GM20000 (cell line): ENCODE data around the gene SLC25A23.

Experiments
- DNase-seq: peaks from one replicate; pipeline ENCODE4 v3.0.0; 2012; ENCODE audit warnings: low spot score
- TF ChIP-seq, protein P1 (sequence below): IDR thresholded peaks from 2 replicates; pipeline ENCODE4 v1.5.1; 2012; ENCODE audit warnings: mild to moderate bottlenecking, control low read depth; ENCODE audit errors: extremely low read depth, missing control alignments

Gene SLC25A23

DNA sequence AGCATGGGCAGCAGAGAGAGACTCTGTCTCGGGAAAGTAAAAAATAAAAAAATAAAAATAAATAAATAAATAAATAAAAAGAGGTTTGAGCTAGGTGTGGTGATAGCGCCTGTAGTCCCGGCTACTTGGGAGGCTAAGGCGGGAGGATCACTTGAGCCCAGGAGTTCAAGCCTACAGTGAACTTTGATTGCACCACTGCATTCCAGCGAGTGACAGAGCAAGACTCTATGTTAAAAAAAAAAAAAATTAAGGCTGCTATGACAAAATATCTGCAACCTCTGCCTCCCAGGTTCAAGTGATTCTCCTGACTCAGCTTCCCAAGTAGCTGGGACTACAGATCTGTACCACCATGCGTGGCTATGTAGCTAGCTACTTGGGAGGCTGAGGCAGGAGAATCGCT, 25.2 kb upstream of the SLC25A23 start:
- TF ChIP-seq, protein P1, sequence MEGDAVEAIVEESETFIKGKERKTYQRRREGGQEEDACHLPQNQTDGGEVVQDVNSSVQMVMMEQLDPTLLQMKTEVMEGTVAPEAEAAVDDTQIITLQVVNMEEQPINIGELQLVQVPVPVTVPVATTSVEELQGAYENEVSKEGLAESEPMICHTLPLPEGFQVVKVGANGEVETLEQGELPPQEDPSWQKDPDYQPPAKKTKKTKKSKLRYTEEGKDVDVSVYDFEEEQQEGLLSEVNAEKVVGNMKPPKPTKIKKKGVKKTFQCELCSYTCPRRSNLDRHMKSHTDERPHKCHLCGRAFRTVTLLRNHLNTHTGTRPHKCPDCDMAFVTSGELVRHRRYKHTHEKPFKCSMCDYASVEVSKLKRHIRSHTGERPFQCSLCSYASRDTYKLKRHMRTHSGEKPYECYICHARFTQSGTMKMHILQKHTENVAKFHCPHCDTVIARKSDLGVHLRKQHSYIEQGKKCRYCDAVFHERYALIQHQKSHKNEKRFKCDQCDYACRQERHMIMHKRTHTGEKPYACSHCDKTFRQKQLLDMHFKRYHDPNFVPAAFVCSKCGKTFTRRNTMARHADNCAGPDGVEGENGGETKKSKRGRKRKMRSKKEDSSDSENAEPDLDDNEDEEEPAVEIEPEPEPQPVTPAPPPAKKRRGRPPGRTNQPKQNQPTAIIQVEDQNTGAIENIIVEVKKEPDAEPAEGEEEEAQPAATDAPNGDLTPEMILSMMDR = no peak

DNA sequence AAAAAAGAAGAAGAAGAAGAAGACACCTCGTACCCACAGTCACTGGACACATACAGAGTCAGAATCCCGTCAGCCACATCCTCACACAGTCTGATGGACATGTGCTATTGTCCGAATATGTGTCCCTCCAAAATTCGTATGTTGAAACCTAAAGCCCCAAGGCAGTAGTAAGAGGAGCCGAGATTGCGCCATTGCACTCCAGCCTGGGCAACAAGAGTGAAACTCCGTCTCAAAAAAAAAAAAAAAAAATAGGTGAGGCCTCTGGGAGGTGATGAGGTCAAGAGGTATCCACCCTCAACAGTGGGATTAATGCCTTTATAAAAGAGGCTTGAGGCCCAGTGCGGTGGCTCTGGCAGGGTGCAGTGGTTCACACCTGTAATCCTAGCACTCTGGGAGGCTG, 24.6 kb upstream of the SLC25A23 start:
- DNase-seq = no peak
- TF ChIP-seq, protein P1 = no peak

More for the DNA sequence above, 25.2 kb upstream of the SLC25A23 start:
- no peak for DNase-seq

DNA sequence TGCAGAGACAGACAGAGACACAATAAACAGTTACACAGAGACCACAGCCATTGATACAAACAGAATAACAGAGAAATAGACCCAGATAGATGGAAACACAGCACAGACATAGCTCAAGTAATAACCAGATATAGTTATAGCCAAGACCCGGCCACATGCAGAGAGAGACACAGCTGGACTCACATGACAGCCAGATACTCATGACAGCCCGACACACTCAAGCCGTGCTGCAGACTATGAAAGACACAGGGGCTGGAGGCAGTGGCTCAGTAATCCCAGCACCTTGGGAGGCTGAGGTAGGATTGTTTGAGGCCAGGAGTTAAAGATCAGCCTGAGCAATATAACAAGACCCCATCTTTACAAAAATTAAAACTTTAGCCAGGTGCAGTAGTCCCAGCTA, 23.6 kb upstream of the SLC25A23 start:
- DNase-seq = no peak
- TF ChIP-seq, protein P1 = no peak

DNA sequence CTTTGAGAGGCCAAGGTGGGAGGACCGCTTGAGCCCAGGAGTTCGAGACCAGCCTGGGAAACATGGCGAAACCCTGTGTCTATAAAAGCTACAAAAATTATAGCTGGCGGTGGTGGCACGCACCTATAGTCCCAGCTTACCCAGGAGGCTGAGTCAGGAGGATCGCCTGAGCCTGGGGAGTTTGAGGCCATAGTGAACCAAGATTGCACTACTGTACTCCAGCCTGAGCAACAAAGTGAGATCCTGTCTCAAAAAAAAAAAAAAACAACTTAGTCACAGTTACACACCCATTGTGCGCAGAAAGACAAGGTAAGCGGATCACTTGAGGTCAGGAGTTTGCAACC, 22.7 kb upstream of the SLC25A23 start:
- no peak for DNase-seq
- TF ChIP-seq, protein P1 = no peak

DNA sequence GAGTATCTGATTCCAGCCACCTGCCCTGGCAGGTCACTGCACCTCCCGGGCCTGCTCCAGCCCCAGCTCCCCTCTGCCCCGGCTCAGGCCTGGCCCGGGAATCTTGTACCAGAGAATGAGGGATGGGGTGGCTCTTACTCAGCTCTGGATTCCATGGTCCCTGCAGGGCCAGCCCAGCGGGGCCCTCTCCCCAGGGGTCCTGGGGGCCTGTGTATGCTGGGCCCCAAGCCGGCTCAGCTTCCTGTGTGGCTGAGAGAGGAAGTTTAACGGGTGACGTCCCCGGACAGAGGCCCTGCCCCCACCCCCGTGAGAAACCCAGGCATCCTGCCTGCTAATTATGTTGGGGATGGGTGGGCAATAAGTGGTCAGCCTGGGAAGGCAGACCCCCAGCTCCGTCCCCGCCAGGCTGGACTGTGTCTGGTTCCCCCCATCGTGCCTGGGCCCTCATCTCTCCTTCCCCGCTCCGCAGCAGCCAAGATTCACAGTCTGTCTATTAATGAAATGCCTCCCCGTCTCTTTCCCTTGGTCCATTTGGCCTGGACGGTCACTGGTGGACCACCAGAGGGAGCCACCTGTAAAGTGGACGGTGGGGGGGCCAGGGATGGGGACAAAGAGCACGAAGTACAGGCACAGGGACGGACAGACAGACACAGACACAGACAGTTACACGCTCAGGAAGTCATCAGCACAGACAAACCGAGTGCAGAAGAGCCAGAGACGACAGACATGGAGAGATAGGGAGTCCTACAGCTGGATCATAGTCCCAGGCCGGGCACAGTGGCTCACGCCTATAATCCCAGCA, 22.1 kb upstream of the SLC25A23 start, which contains the start of gene DENND1C:
Gene DENND1C, minus strand, starts transcription at position 247 of the 802 bp plus-strand sequence. Its CDS starts 92 bp downstream, at position 155.
- DNase-seq = peak; percentile 81
- TF ChIP-seq, protein P1 = peak; percentile 67

DNA sequence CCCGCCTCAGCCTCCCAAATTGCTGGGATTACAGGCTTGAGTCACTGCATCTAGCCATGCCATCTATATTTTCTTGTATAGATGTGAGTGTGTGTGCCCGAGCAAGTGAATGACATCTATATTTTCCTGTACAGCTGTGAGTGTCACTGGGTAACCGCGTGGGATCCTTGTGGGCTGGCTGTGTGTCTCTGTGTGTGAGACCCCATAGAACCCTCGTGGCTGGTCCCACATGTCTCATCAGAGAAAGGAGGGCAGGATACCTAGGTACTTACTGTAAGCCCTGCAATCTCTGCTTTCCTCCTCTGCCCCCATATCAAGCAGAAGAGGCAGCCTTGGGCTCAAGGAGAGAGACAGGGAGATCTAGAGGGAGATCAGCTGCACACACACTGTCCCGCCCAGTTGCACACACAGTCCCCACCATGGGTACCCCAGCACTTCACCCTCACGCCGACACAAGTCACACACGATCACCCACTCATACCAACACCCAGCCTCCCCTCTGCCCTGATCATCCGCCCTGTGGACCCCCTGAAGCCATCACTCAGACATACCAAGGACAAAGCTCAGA, 21.3 kb upstream of the SLC25A23 start:
- TF ChIP-seq, protein P1 = no peak

DNA sequence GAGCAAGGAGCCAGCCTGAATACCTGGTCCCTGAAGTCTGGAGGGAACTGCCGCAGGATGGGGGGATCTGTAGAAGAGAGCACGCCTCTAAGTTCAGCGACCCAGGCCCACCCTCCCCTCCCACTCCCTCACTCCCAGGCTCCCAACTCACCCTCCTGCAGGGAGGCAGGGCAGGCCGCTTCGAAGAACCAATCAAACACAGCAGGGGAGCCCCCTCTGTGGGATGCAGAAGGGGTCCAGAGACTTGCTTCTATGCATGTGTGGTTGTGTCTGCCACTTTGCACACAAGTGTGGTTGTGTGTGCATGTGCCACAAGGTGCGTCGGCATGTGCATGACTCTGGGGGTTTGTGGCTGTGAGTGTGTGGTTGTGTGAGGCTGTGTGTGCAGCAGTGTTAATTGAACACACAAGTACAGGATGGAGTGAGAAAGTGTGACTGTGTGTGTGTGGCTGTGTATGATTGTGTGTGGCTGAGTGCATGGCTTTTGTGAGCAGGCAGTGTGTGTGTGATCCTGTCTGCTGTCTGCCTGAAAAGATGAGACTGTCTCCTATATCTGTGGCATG, 20.3 kb upstream of the SLC25A23 start:
- TF ChIP-seq, protein P1 = no peak
- DNase-seq = no peak

More for the DNA sequence above, 21.3 kb upstream of the SLC25A23 start:
- DNase-seq = no peak
